GM18519 (cell line): Measurements from ENCODE around the gene TMEM256.

ENCODE experiments used
- ATAC-seq: cut with Tn5 transposase; IDR thresholded peaks from one replicate; pipeline ENCODE4 v1.9.1; 2021; ENCODE audit warnings: mild to moderate bottlenecking, moderate library complexity; ENCODE audit not compliant: unreplicated experiment, low FRiP score

The TMEM256 gene

GRCh38 chr17:7356072-7356549 lies 47.8 kb downstream of the TMEM256 start:
- ATAC-seq, result no peak

- no peak for ATAC-seq
Measured at GRCh38 chr17:7355573-7355972, 48.3 kb downstream of the TMEM256 start.

GRCh38 chr17:7355053-7355452 lies 48.8 kb downstream of the TMEM256 start, which contains the start of gene TMEM95:
Gene TMEM95, plus strand, starts transcription at chr17:7355156. Its CDS starts 49 bp downstream, at chr17:7355205.
- no peak for ATAC-seq

- ATAC-seq, result no peak
Measured at GRCh38 chr17:7354262-7354843, 49.5 kb downstream of the TMEM256 start.
